Endometrial microvascular endothelial cells (primary cell): ENCODE results near the gene SLC5A10. TPM values are rescaled to one million over a fixed set of nuclear protein-coding genes. Genes with fewer than 3 reads are reported as not detected.

Experiments
- in situ Hi-C: cut with HindIII; loops from 2 replicates; pipeline ENCODE4 v1.10.0; 2017; ENCODE audit warnings: low sequenced_read_pairs, low pct_unique_long_range_greater_than_20kb; ENCODE audit errors: inconsistent ontology term
- total RNA-seq: library from RNA; depleted of rRNA; stranded (reverse); fragments of >200 nt; gene quantifications from one replicate; pipeline ENCODE4 v1.2.3, GENCODE V29; 2015; ENCODE audit errors: inconsistent ontology term

The SLC5A10 gene
- total RNA-seq, 1 donor from 2014 or later = not detected

- in situ Hi-C loops = no loop called here
Measured at GRCh38 chr17:18977646-18978045, 25.7 kb downstream of the SLC5A10 start.

GRCh38 chr17:18978050-18978449 lies 26.1 kb downstream of the SLC5A10 start:
- in situ Hi-C loops = no loop called here

- in situ Hi-C loops = no loop called here
Measured at GRCh38 chr17:18978655-18979054, 26.7 kb downstream of the SLC5A10 start.

- in situ Hi-C loops = no loop called here
Measured at GRCh38 chr17:18980682-18981334, 28.8 kb downstream of the SLC5A10 start.

- in situ Hi-C loops = no loop called here
Measured at GRCh38 chr17:18981335-18981641, 29.3 kb downstream of the SLC5A10 start.

GRCh38 chr17:18981642-18982424 lies 29.9 kb downstream of the SLC5A10 start:
- in situ Hi-C loops = no loop called here

GRCh38 chr17:18984273-18985114 lies 32.5 kb downstream of the SLC5A10 start:
- in situ Hi-C loops = no loop called here

GRCh38 chr17:18985475-18985874 lies 33.5 kb downstream of the SLC5A10 start:
- in situ Hi-C loops = no loop called here

GRCh38 chr17:18986541-18987229 lies 34.7 kb downstream of the SLC5A10 start:
- in situ Hi-C loops = no loop called here

- in situ Hi-C loops = no loop called here
Measured at GRCh38 chr17:18987230-18987610, 35.3 kb downstream of the SLC5A10 start.

GRCh38 chr17:18987862-18988545 lies 36.0 kb downstream of the SLC5A10 start:
- in situ Hi-C loops = no loop called here

GRCh38 chr17:18988546-18989173 lies 36.7 kb downstream of the SLC5A10 start:
- in situ Hi-C loops = no loop called here

GRCh38 chr17:18990331-18990730 lies 38.4 kb downstream of the SLC5A10 start:
- in situ Hi-C loops = no loop called here

- in situ Hi-C loops = no loop called here
Measured at GRCh38 chr17:18991531-18992315, 39.8 kb downstream of the SLC5A10 start.

- in situ Hi-C loops = no loop called here
Measured at GRCh38 chr17:18992454-18993130, 40.6 kb downstream of the SLC5A10 start.

GRCh38 chr17:18993905-18994526 lies 42.1 kb downstream of the SLC5A10 start:
- in situ Hi-C loops = no loop called here

- in situ Hi-C loops = no loop called here
Measured at GRCh38 chr17:18994631-18995030, 42.7 kb downstream of the SLC5A10 start.
